ENCODE results near the gene TRPM3. TPM values are rescaled to one million over a fixed set of nuclear protein-coding genes. Genes with fewer than 3 reads are reported as not detected.

TRPM3 gene
- total and polyA plus RNA-seq, 12 donors: 0.27 to 5.3 (median 1.8) TPM

DNA sequence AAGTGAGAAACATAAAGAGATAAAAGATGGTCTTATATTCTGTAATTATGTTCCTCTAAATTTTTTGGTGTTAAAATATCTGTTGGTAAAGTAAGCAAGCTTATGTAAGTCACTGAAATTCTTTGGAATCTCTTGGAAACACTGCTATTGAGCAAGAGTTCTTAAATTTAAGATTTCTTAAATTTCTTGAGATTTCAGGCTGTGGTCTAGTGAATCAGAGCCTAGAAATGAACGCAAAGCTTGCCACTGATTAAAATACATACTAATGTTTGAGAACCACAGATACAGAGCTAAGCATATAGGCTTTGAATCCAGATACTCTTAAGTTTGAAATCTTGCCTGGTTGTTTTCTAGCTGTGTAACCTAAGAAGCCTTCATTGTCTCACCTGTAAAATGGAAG lies 133.4 kb downstream of the TRPM3 start:
- H3K4me1 ChIP-seq (replicated peaks in 1 of 2): no peaks in the 10 kb centered on the region
- H3K9me3 ChIP-seq (replicated peaks in 1 of 3): no peaks in the 10 kb centered on the region
- H3K36me3 ChIP-seq (replicated peaks in 1 of 2): no peaks in the 10 kb centered on the region
- no peak overlapping the region for H3K27ac ChIP-seq
- H3K4me3 ChIP-seq: no peak overlapping the region
- intact Hi-C loops (cut with DNase I): no loop called here
- no peaks in the 10 kb centered on the region for H3K27me3 ChIP-seq
- no peak for DNase-seq
- TF ChIP-seq, protein P1, sequence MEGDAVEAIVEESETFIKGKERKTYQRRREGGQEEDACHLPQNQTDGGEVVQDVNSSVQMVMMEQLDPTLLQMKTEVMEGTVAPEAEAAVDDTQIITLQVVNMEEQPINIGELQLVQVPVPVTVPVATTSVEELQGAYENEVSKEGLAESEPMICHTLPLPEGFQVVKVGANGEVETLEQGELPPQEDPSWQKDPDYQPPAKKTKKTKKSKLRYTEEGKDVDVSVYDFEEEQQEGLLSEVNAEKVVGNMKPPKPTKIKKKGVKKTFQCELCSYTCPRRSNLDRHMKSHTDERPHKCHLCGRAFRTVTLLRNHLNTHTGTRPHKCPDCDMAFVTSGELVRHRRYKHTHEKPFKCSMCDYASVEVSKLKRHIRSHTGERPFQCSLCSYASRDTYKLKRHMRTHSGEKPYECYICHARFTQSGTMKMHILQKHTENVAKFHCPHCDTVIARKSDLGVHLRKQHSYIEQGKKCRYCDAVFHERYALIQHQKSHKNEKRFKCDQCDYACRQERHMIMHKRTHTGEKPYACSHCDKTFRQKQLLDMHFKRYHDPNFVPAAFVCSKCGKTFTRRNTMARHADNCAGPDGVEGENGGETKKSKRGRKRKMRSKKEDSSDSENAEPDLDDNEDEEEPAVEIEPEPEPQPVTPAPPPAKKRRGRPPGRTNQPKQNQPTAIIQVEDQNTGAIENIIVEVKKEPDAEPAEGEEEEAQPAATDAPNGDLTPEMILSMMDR (IDR thresholded peaks at IDR 0.05): no peak
- TF ChIP-seq POLR2A (IDR thresholded peaks at IDR 0.05): no peak
- WGBS, 4 donors: 73 to 90% (median 82%) methylated on average over 1 of the region's 1 CpG

DNA sequence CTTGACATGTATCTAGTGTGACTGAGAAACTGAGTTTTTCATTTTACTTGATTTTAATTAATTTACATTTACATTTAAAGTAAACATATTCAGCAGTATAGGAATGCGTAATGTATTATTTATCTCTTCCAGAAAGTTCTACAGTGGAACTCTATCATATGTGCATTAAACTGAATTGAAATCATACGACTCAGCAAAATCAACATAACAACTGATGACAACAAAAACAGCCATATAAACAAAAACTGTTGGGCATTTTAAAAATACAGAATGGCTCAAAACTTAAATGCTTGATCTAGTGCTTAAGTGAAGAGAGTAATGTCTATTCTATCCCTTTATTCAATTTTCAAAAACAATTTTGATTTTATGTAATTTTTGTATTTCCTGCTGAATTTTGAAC lies 134.4 kb downstream of the TRPM3 start:
- H3K36me3 ChIP-seq (replicated peaks in 1 of 2): no peaks in the 10 kb centered on the region
- intact Hi-C loops (cut with DNase I): no loop called here
- no peaks in the 10 kb centered on the region for H3K4me1 ChIP-seq (replicated peaks in 1 of 2)
- H3K27me3 ChIP-seq: no peaks in the 10 kb centered on the region
- H3K4me3 ChIP-seq: no peak overlapping the region
- TF ChIP-seq, protein P1 (IDR thresholded peaks at IDR 0.05): no peak
- TF ChIP-seq POLR2A (IDR thresholded peaks at IDR 0.05): no peak
- no peak overlapping the region for H3K27ac ChIP-seq
- DNase-seq: no peak
- WGBS, 4 donors: 88 to 96% (median 93%) methylated on average over 2 of the region's 2 CpGs
- H3K9me3 ChIP-seq (replicated peaks in 1 of 3): no peaks in the 10 kb centered on the region

DNA sequence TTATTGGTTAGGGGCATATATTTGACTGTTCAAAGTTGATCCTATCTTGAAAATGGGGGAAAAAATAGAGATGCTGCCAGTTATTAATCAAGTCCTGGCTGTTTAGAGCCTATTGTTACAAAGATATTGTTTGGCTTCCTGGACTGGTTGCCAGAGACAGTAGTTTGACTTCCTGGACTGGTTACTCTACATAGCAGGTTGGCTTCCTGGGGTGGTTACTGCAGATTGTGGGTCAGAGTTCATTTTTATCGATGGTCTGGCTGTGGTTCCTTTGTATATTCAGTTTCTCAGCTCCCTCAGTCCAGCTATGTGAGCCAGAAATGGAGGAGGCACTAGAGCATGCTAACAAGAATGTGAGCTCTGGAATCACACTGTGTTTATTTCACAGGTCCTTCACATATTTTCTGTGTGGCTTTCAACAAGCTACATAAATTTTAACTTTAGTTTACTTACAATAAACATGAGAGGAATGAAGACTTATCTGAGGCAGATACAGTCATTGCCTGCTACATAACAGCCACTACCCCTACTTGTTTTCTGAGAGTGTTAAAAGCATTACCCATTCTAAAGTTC lies 137.6 kb downstream of the TRPM3 start:
- 50 to 75% (median 66%) methylated on average over 1 of the region's 1 CpG for WGBS, 4 donors
- Histone ChIP-seq H3K4me3 (no peak overlapping the region), H3K9me3 (replicated peaks in 1 of 3) (no peaks in the 10 kb centered on the region), H3K4me1 (replicated peaks in 1 of 2) (no peaks in the 10 kb centered on the region), H3K27me3 (no peaks in the 10 kb centered on the region), H3K27ac (no peak overlapping the region), H3K36me3 (replicated peaks in 1 of 2) (no peaks in the 10 kb centered on the region)
- intact Hi-C loops (cut with DNase I): no loop called here
- no peak for DNase-seq
- no peak for TF ChIP-seq POLR2A (IDR thresholded peaks at IDR 0.05)
- TF ChIP-seq, protein P1 (IDR thresholded peaks at IDR 0.05): no peak

DNA sequence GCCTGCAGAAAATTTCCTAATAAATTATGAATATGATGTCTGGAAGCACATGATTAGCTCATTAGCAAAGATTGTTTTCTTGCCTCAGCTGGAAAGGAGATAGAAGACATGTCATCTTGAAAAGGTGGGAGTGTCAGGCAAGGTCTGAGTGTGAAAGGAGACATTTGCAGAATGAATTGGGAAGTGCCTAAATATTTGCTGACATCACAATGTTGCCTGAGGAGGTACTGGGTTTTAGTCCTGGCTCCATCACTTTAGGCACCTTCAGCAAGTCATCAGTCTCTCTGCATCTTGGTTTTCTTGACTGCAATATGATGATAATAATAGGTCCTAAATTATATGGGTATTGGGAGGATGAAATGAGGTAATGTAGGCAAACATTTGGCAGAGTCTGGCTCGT lies 140.1 kb downstream of the TRPM3 start:
- intact Hi-C loops (cut with DNase I): no loop called here
- Histone ChIP-seq H3K36me3 (replicated peaks in 1 of 2) (no peaks in the 10 kb centered on the region), H3K27ac (no peak overlapping the region), H3K4me3 (no peak overlapping the region), H3K27me3 (no peaks in the 10 kb centered on the region), H3K9me3 (replicated peaks in 1 of 3) (no peaks in the 10 kb centered on the region), H3K4me1 (replicated peaks in 1 of 2) (no peaks in the 10 kb centered on the region)
- 56 to 68% (median 61%) methylated on average over 1 of the region's 1 CpG for WGBS, 4 donors
- TF ChIP-seq, protein P1 (IDR thresholded peaks at IDR 0.05): no peak
- TF ChIP-seq POLR2A (IDR thresholded peaks at IDR 0.05): no peak
- no peak for DNase-seq

All from adrenal gland (tissue), 12 donors.